Measurements from ENCODE around the gene SLC6A13. TPM values are rescaled to one million over a fixed set of nuclear protein-coding genes. Genes with fewer than 3 reads are reported as not detected.

The SLC6A13 gene
- total RNA-seq, 6 experiments from 2014 or later: 2.0 to 70.6 (median 14.4) TPM

DNA sequence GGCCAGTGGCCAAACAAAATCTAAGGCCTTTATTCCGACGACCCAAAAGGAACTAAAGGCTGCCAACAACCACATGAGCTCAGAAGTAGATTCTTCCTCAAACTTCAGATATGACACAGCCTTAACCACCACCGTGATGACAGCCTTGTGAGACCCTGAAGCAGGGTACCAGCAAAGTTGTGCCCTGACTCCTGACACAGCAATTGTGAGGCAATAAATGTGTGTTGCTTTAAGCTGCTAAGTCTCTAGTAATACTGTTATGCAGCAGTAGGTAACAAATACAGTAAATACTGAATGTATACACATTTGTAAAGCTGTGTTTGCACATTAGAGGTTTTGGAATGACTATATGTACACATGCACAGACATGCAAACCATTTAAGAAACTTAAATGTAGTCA, 10.7 kb upstream of the SLC6A13 start:
- H3K27ac ChIP-seq: no peak overlapping the region
- intact Hi-C loops (cut with DNase I): no loop called here
- H3K36me3 ChIP-seq: no peaks in the 10 kb centered on the region
- no peak overlapping the region for H3K4me3 ChIP-seq
- DNase-seq (no peak), ATAC-seq (no peak)
- H3K9me3 ChIP-seq: no peaks in the 10 kb centered on the region
- TF ChIP-seq, protein P1, sequence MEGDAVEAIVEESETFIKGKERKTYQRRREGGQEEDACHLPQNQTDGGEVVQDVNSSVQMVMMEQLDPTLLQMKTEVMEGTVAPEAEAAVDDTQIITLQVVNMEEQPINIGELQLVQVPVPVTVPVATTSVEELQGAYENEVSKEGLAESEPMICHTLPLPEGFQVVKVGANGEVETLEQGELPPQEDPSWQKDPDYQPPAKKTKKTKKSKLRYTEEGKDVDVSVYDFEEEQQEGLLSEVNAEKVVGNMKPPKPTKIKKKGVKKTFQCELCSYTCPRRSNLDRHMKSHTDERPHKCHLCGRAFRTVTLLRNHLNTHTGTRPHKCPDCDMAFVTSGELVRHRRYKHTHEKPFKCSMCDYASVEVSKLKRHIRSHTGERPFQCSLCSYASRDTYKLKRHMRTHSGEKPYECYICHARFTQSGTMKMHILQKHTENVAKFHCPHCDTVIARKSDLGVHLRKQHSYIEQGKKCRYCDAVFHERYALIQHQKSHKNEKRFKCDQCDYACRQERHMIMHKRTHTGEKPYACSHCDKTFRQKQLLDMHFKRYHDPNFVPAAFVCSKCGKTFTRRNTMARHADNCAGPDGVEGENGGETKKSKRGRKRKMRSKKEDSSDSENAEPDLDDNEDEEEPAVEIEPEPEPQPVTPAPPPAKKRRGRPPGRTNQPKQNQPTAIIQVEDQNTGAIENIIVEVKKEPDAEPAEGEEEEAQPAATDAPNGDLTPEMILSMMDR (IDR thresholded peaks at IDR 0.05): no peak
- TF ChIP-seq POLR2A (IDR thresholded peaks at IDR 0.05): no peak
- H3K4me1 ChIP-seq: no peaks in the 10 kb centered on the region
- WGBS (ENCODE audit: insufficient coverage, low coverage, low lambda C conversion rate, missing lambda C conversion rate): 16% methylated on average over 2 of the region's 3 CpGs
- no peaks in the 10 kb centered on the region for H3K27me3 ChIP-seq

DNA sequence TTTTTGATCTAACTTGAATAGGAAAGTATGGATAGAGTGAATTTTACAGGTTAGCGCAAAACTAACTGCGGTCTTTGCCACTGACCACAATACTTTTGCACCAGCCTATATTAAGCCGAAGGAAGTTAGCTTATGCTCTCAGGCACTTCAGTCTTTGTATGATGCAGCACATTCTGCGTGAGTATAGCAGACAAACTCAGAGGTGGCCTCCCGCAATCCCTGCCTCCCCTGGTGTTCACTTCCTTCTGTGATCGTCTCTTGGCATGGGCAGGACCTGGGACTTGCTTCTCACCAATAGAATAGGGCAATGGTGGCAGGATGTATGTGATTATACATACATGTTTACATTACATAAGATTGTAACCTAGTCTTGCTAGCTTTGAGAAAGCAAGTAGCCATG, 10.3 kb upstream of the SLC6A13 start:
- intact Hi-C loops (cut with DNase I): no loop called here

DNA sequence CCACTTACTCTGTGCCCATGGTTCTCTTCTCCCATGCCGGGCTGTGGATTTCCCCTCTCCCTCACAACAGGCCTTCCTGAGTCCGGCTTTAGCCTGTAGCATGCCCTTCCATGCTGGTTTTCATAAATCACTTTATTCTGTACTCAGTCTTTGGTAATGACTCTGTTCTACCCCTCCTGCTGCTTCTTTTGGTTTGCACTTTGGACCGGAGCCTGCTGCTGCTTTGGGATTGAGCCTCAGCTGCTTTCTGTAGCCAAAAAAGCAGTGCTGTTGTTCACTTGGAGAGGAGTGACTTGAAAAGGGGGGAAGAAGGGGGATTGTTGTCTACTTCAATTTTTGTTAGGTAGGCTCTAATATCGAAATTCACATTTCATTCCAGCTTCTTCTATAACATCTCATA, 8.5 kb upstream of the SLC6A13 start:
- no peaks in the 10 kb centered on the region for H3K4me1 ChIP-seq
- ATAC-seq: peak; percentile 25 to 63 (median 38)
- no peaks in the 10 kb centered on the region for H3K27me3 ChIP-seq
- H3K4me3 ChIP-seq: no peak overlapping the region
- TF ChIP-seq POLR2A (IDR thresholded peaks at IDR 0.05): no peak
- TF ChIP-seq, protein P1 (IDR thresholded peaks at IDR 0.05): no peak
- no peaks in the 10 kb centered on the region for H3K36me3 ChIP-seq
- intact Hi-C loops (cut with DNase I): no loop called here
- H3K27ac ChIP-seq: no peak overlapping the region
- WGBS (ENCODE audit: insufficient coverage, low coverage, low lambda C conversion rate, missing lambda C conversion rate): 59% methylated on average over 4 of the region's 4 CpGs
- no peaks in the 10 kb centered on the region for H3K9me3 ChIP-seq
- no peak for DNase-seq

More for the DNA sequence above, 10.3 kb upstream of the SLC6A13 start:
- Histone ChIP-seq H3K27me3 (no peaks in the 10 kb centered on the region), H3K4me1 (no peaks in the 10 kb centered on the region), H3K4me3 (no peak overlapping the region), H3K9me3 (no peaks in the 10 kb centered on the region), H3K27ac (no peak overlapping the region), H3K36me3 (no peaks in the 10 kb centered on the region)
- DNase-seq (no peak), ATAC-seq (no peak)
- TF ChIP-seq POLR2A (IDR thresholded peaks at IDR 0.05): no peak
- TF ChIP-seq, protein P1 (IDR thresholded peaks at IDR 0.05): no peak
- 85% methylated on average over 6 of the region's 6 CpGs for WGBS (ENCODE audit: insufficient coverage, low coverage, low lambda C conversion rate, missing lambda C conversion rate)

DNA sequence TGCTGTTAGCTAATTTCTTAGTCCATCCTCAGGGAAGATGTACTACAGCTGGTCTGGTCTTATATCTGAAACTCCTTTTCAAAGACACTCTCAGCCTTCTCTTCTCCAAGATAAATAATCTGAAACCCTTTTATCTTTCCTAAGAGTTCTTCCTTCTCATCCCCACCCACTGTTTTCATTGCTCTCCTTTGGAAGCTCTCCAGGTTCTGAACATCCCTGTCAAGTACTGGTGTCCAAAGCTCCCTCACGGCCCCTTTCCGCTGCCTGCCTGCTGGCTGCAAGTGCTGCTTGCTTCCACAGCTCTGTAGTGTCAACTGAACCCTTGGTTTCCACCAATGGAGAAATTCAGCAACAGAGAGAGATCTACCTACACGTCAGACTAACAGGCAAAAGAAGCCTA, 6.6 kb upstream of the SLC6A13 start:
- TF ChIP-seq, protein P1 (IDR thresholded peaks at IDR 0.05): no peak
- no peak for TF ChIP-seq POLR2A (IDR thresholded peaks at IDR 0.05)
- DNase-seq (no peak), ATAC-seq (peak in 1 of 4 donors; percentile 30)
- no peaks in the 10 kb centered on the region for H3K4me1 ChIP-seq
- intact Hi-C loops (cut with DNase I): no loop called here
- no peak overlapping the region for H3K4me3 ChIP-seq
- no peak overlapping the region for H3K27ac ChIP-seq
- H3K9me3 ChIP-seq: no peaks in the 10 kb centered on the region
- WGBS (ENCODE audit: insufficient coverage, low coverage, low lambda C conversion rate, missing lambda C conversion rate): 30% methylated on average over 3 of the region's 3 CpGs
- no peaks in the 10 kb centered on the region for H3K27me3 ChIP-seq
- no peaks in the 10 kb centered on the region for H3K36me3 ChIP-seq

DNA sequence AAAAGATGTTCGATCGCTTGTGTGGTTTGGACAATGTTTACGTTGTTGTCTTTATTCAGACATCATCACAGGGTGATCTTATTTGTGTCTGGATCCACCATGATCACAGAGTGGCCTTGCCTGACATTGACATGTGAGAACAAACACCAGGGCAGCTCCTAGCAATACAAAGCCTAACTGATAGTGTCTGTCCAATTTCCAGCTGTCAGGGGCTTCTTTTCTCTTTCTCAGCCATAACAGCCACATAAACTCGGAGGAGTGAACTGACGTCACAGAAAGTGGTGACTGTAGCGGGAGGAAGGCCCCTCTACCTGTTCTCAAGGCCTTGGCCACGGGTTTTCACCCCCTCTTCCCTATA, 5.8 kb upstream of the SLC6A13 start:
- Histone ChIP-seq H3K4me1 (no peaks in the 10 kb centered on the region), H3K27ac (no peak overlapping the region), H3K27me3 (no peaks in the 10 kb centered on the region), H3K4me3 (no peak overlapping the region), H3K9me3 (no peaks in the 10 kb centered on the region), H3K36me3 (no peaks in the 10 kb centered on the region)
- DNase-seq (no peak), ATAC-seq (peak in 2 of 4 donors; percentile 21 to 28)
- TF ChIP-seq, protein P1 (IDR thresholded peaks at IDR 0.05): no peak
- TF ChIP-seq POLR2A (IDR thresholded peaks at IDR 0.05): no peak
- intact Hi-C loops (cut with DNase I): no loop called here
- 25% methylated on average over 7 of the region's 7 CpGs for WGBS (ENCODE audit: insufficient coverage, low coverage, low lambda C conversion rate, missing lambda C conversion rate)

Measured in right lobe of liver (tissue), 6 donors.